GM21576 (cell line): Measurements from ENCODE around the gene RERE.

Experiments
- ATAC-seq: cut with Tn5 transposase; IDR thresholded peaks from one replicate; pipeline ENCODE4 v1.9.1; 2021; ENCODE audit warnings: mild to moderate bottlenecking, moderate library complexity; ENCODE audit not compliant: unreplicated experiment

The RERE gene

DNA sequence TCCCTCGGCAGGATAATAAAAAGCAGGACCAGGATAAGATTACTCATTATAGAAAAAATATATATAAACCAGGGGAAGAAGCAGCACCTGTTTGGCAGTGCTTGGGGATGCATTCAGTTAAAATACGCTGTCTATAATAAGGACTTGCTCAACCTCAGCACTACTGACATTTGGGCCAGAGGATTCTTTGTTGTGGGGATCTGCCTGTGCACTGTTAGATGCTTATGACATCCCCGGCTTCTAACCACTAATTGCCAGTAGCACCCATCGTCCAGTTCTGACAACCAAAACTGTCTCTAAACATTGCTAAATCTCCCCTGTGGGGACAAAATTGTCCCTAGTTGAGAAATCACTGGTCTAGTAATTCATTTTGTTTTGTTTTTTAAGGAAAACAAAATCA lies 257.4 kb downstream of the RERE start:
- no peak for ATAC-seq

DNA sequence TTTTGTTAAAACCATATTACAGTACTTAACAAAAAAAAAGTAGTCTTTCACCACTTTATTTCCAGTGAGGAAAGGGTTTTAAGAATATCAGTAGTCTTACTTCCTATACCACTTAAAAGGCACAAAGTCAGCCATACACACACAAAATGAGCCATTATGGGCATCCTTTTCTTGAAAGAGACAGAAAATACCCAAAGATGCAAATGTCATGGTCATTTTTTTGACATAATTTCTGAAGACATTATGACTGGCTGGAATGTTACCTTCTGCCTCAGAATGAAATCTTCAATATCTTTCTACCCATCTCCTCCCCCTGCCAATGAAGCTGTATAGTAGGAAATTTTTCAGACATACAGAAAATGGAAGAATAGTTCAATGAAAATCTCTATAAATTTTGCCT lies 261.9 kb downstream of the RERE start:
- no peak for ATAC-seq

DNA sequence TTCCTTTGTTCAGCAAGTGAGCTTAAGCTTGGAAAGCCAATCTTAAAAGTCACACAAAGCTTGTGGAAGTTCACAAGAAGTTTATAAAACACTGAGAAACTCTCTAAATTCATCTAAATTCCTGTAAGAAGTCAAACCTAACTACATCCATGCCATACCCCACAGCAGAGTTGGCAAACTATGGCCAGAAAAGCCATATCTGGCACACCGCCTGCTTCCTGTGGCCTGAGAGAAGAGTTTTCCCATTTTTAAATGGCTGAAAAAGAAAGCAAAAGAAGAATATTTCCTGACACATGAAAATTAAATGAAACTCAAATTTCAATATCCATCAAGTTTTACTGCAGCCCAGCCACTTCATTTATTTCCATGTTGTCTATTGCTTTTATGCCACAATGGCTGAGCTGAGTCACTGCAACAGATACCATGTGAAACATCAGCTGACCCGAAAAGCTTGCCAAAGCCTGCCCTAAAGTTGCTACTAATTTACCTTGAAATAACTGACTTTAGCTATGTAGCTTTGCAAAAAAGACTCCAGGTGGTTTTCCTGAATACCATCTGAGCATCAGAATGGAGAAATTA lies 262.4 kb downstream of the RERE start:
- ATAC-seq, result no peak

GRCh38 chr1:8552820-8553397 lies 264.5 kb downstream of the RERE start:
- ATAC-seq, result no peak

DNA sequence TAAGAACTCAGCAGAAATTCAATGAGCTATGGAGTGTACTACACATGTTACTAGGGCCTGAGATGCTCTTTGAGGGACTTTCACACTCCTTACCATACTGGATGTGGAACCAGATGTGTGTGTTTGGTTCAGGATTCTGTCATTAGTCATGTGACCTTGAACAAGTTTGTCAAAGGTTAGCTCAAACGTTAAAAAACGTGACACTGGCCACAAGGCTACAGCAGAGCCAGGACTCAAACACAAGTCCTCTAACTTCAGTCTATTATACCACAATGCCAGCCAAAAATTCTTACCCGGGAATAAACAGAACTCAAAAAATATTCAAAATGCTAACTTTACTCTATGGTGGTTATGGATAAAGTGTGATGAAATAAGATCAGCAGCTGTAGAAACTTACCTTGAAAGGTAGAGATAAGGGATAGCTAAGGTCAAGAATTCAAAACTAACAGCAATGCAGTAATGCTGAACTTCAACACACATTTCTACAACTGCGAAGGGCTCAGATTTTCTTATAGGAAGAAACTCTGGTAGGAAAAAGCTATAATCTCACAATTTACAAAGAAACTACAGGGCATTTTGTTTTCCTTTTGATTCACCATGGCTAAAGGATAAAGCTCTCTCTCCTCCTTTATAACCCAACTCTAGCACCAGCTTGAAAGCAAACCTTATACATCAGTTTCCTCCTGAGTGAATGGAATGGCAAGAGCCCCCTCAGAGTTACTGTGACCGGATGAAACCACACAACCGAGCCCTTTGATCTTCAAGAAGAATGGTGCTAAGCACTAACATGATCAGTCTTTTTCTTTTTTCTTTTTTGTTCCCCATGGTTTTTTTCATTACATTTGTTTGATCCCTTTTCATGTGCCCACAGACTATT lies 265.6 kb downstream of the RERE start:
- ATAC-seq, result no peak

DNA sequence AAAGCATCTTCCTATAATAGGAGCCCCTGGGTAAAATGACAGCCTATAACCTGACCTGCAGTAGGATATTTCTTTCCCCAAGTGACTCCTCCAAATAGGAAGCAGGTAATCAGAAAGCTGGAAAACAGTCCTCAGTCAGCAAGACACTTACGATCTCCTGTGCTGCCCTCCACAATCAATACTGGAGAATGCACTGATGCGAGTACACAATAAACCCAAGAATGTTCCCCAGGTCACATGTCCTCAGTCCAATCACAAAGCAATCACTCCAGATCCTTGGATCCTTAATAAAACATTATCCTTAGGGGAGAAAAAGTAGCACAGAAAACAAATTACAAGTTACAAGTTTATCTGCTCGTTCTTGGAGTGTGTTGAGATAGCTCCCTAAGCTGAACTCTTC lies 266.4 kb downstream of the RERE start:
- ATAC-seq, result no peak

DNA sequence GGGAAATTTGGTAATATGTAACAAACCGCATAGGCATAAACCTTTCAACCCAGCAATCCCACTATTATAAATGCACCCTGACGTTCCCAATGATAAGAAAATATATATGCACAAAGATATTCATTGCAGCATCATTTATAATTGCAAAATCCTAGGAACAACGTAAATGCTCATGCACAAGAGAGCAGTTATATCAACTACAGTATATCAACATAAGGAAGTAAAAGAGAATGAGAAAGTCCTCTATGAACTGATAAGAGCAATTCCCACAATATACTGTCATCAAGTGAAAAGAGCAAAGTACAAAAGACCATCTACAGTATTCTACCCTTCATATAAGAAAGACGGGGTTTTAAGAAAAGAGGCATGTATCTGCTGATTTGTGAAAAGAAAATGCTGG lies 269.6 kb downstream of the RERE start:
- ATAC-seq, result no peak

DNA sequence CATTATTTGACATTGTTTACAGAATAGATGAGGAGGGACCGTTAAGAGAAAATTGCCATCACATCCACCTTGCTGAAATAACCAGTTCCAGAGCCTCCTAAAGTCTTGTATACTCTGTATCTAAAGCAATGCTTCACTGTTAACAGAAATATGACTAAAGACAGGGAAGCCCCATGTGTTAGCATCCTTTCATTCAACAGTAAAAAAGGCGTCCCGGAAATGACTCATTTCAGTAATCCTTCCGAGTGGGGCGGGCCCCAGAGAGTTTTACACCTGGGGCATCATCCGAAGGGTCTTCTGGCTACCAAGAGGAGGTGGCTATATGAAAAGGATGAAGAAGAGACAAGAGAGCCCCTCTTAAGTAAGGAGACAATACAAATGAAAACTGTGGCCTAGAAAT lies 272.4 kb downstream of the RERE start:
- no peak for ATAC-seq

DNA sequence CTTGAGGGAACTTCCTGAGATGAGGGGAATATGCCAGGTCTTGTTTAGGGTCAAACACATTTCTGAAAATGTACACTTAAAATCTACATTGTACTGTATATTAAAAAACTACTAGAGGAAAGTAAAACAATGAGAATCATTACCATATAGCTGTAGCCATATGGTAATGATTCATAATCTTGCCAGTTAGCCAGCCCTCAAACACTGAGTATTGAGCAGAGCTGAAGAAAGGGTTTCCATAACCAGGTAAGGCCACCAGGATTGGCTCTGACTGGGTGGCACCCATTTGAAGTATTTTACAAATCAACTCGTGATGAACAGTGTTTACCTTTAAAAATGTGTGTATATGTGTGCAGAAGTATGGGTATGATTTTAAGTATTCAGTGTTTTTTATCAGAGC lies 272.8 kb downstream of the RERE start:
- ATAC-seq, result no peak

GRCh38 chr1:8543965-8544364 lies 273.5 kb downstream of the RERE start:
- no peak for ATAC-seq

DNA sequence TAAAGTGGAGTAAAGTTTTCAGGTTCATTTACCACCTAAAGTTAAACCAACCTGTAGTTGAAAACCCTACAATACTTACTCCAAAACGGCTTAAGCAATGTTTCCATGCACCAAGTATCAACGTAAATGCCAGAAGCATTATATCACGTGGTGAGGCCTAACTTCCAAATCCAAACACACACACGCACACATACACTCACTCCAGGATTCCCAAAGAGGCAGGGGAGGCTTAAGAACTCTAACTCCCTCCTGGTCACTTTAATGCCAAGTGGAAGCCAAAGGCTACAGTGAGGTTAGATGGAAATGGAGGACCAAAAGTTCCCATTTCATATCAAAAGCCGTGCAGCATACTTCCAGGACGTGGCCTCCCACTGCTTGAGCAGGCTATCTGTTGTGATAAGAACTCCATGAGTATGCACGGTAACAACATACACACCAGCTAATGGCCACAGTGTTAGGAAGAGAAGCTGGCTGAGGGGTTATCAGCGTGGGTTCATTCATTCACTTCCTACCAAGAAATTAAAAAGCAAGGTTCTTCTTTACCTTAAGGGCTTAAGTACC lies 275.4 kb downstream of the RERE start:
- no peak for ATAC-seq

- ATAC-seq, result no peak
Observed at GRCh38 chr1:8540971-8541370, 276.5 kb downstream of the RERE start.

- ATAC-seq, result no peak
Observed at GRCh38 chr1:8540261-8540941, 277.0 kb downstream of the RERE start.

- no peak for ATAC-seq
Observed at GRCh38 chr1:8539683-8540082, 277.8 kb downstream of the RERE start.

GRCh38 chr1:8538502-8538901 lies 278.9 kb downstream of the RERE start:
- ATAC-seq, result no peak

GRCh38 chr1:8537991-8538390 lies 279.4 kb downstream of the RERE start:
- no peak for ATAC-seq

DNA sequence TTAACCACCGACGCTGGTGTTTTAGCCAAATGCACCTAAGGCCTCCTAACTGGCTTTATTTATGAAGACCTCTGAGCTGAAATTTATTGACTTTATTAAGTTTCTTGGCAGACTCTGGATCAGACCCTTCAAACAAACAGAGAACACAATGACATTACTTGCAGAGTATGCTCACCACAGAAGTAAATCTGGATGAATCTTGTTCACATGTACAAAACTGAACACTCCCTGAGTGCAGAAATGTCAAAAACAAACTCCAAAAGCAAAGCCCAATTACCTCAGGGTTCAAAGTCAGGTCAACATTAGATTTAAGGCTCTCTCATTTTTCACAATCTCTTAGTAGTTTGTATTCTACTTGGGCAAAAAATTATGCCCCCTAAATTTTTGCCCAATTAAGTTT lies 280.9 kb downstream of the RERE start:
- ATAC-seq, result no peak

DNA sequence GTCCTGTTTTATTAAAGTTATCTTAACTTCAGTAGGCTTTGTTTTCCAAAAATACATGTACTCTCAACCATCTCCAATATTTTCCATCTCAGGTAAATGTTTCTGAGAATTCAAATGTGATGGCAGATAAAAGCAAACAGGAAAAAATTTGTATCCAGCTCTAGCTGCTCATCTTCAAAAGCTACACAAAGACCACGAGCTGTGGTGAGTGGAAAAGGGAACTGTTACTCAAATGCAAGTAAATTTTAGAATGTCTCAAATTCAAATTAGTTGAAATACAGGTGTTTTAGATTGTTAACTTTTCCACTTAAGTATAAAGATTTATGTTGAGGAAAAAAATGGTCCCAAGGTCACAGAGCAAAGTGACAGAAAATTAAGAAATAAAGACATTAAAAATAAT lies 283.5 kb downstream of the RERE start:
- ATAC-seq, result no peak

DNA sequence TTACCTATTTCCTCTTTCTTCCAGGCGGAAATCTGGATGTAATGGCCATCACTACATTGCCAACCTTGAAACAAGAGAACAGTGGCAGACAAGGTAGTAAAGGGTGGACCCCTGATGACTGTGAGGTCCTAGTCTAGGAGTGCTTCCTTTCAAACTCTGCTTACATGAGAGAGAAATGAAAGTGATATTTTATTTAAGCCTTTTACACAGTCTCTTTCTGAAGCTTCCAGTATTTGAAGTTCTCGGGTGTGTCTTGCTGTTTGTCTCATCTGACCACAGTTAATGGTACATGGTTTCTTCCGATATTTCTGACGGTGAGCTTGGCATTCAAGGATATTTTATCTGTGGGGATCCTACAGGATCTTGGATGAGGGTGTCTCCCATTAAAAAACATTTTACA lies 284.3 kb downstream of the RERE start:
- ATAC-seq, result peak; percentile 57

DNA sequence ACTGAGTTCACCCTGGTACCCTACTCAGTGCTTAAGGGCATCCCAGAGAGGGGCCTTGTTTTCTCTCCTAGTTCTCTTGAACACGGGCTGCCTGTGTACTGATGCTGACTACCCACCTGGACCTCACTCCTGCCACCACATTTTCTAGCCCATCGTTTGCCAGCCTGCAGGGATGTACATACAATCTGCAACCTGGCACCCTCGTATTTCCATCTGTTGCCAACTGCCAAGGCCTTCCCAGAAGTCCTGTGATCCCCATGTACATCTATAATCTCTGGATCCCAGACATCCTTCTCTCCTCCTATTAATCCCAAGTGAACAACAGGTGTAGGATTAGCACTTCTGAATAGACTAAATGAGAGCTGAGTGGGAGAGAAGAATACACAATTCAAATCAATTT lies 287.5 kb downstream of the RERE start:
- no peak for ATAC-seq

- ATAC-seq, result no peak
Observed at GRCh38 chr1:8527941-8528340, 289.5 kb downstream of the RERE start.
